SK-N-MC (cell line): Measurements from ENCODE around the gene GZF1.

Source experiments
- DNase-seq: peaks from one replicate; pipeline ENCODE4 v3.0.0-alpha.2; 2011; ENCODE audit warnings: low read depth, low spot score
- H3K27ac ChIP-seq: fragments of 200-600 bp; sonication (generic); 2 replicates; pipeline ENCODE4 v1.5.1; 2016; ENCODE audit warnings: mixed run types
- H3K36me3 ChIP-seq: fragments of 200-600 bp; sonication (generic); 2 replicates; pipeline ENCODE4 v1.6.1; 2017; ENCODE audit warnings: antibody characterized with exemption, low read length, mixed read lengths; ENCODE audit not compliant: insufficient read depth
- H3K4me3 ChIP-seq: fragments of 200-600 bp; sonication (generic); 2 replicates; pipeline ENCODE4 v1.5.1; 2016
- H3K9ac ChIP-seq: fragments of 200-600 bp; sonication (generic); 2 replicates; pipeline ENCODE4 v1.8.0; 2017; ENCODE audit warnings: mixed run types, mixed read lengths; ENCODE audit not compliant: insufficient read length
- H3K9me3 ChIP-seq: fragments of 200-600 bp; sonication (generic); 2 replicates; pipeline ENCODE4 v1.6.1; 2017; ENCODE audit warnings: low read depth, mild to moderate bottlenecking, antibody characterized with exemption, low read length, moderate library complexity, mixed read lengths
- EZH2 ChIP-seq: fragments of 200-600 bp; sonication (generic); IDR thresholded peaks from one replicate; pipeline ENCODE4 v1.6.1; 2017; ENCODE audit warnings: antibody characterized with exemption
- FOXP2 ChIP-seq: optimal IDR thresholded peaks from 2 replicates; pipeline ENCODE3; 2011; ENCODE audit warnings: mild to moderate bottlenecking, moderate library complexity; ENCODE audit not compliant: insufficient read depth; ENCODE audit errors: extremely low read length, control extremely low read depth
- POLR2AphosphoS5 ChIP-seq: IDR thresholded peaks from 2 replicates; pipeline ENCODE4 v1.6.1; 2012; ENCODE audit warnings: mild to moderate bottlenecking, low read depth, low read length, borderline replicate concordance

GZF1 gene

GRCh38 chr20:23386304-23387117, 24.5 kb downstream of the GZF1 start:
- Histone ChIP-seq H3K36me3 (peaks cover 61% of the 10 kb centered on the region), H3K9ac (no peak overlapping the region), H3K27ac (no peak overlapping the region), H3K4me3 (no peak overlapping the region), H3K9me3 (peaks cover 7% of the 10 kb centered on the region; the same call in 1 of the 2 replicates)
- TF ChIP-seq FOXP2 = no peak
- TF ChIP-seq POLR2AphosphoS5 = no peak
- TF ChIP-seq EZH2 = no peak
- no peak for DNase-seq

DNA sequence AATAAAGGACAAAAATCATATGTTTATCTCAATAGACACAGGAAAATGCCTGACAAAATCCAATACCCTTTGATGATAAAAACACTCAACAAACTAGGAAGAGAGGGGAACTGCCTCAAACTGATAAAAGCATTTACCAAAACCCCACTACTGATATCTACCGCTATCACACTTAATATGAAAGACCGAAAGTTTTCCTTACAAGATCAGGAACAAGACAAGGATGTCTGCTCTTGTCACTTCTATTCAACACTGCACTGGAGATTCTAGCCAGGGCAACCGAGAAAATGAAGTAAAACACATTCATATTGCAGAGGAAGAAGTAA, 25.1 kb downstream of the GZF1 start:
- TF ChIP-seq EZH2 (no peak), POLR2AphosphoS5 (no peak), FOXP2 (no peak)
- DNase-seq = no peak
- Histone ChIP-seq H3K9ac (no peak overlapping the region), H3K9me3 (peaks cover 7% of the 10 kb centered on the region; the same call in 1 of the 2 replicates), H3K4me3 (no peak overlapping the region), H3K36me3 (peaks cover 56% of the 10 kb centered on the region), H3K27ac (no peak overlapping the region)

GRCh38 chr20:23390091-23390774, 28.3 kb downstream of the GZF1 start:
- Histone ChIP-seq H3K9ac (no peak overlapping the region), H3K4me3 (no peak overlapping the region), H3K27ac (no peak overlapping the region), H3K36me3 (peaks cover 58% of the 10 kb centered on the region), H3K9me3 (no peaks in the 10 kb centered on the region)
- TF ChIP-seq POLR2AphosphoS5 (no peak), FOXP2 (no peak), EZH2 (no peak)
- DNase-seq = no peak

- Histone ChIP-seq H3K36me3 (peaks cover 58% of the 10 kb centered on the region), H3K27ac (no peak overlapping the region), H3K4me3 (no peak overlapping the region), H3K9ac (no peak overlapping the region), H3K9me3 (no peaks in the 10 kb centered on the region)
- DNase-seq = no peak
- TF ChIP-seq POLR2AphosphoS5 (no peak), EZH2 (no peak), FOXP2 (no peak)
Measured at GRCh38 chr20:23391707-23392310, 29.8 kb downstream of the GZF1 start.

DNA sequence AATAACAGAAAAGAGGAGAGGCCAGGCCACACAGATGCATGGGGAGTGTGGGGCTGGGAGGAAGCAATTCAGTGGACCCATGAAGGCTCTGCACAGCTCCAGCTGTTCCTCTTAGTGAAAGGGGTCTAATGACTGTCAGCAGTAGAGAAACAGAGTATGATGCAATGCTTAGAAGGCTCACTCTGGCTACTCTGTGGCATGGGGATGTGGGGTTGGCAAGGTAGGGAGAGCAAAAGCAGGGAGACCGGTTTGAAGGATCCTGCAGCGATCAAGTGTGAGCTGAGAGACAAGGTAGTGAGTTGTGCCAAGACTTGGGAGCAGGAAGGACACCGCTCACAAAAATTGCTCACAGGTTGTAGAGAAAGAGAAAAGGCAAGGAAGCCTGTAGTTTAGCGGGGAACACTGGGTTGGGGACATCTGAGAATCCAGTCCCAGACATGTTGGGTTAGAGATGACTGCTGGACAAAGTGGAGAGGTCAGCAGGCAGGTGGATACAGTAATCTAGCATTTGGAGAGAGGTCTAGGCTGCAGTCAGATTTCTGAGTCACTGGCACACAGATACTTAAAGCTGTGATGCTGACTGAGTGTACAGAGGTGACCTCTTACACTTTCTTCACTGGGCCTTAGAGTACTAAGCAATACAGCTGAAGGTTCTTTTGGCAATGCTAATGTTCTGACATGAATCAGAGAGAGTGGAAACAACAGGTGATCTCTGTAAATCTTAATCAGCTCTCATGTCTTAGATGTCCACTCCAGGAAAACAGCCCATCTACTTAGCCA, 32.2 kb downstream of the GZF1 start:
- H3K9me3 ChIP-seq = no peaks in the 10 kb centered on the region
- TF ChIP-seq FOXP2 (no peak), EZH2 (no peak), POLR2AphosphoS5 (no peak)
- H3K36me3 ChIP-seq = peaks cover 35% of the 10 kb centered on the region
- H3K4me3 ChIP-seq = no peak overlapping the region
- no peak overlapping the region for H3K27ac ChIP-seq
- no peak for DNase-seq
- no peak overlapping the region for H3K9ac ChIP-seq

DNA sequence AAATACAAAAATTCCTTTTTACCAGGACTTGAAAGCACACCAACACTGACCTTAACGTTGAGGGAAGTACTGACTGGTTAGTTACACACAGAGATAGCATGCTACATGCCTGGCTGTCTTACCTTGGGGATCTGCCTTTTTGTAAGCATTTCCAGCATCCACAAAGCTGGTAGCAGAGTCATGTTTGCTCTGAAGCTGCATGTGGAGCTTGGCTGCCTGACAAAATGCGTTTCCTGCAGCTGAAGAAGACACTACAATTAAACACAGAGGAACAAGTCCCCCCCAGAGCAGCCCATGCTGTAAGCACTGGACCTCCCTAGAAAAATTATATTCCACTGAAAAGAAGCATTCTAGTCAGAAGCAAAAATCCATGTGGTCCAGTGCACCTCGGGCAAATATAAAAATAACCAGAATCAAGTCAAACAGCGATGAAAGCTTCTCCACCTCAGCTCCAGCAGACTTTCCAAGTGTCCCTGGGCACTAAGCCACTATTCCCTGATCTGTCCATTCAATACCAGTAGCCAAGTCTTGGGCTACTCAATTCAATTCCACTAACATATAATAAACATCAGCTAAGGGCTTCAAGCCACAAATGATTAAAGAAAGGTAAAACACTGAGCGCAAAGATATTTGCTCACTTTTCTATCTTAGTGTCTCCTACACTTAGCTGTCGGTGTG, 35.1 kb downstream of the GZF1 start:
- H3K9me3 ChIP-seq = no peaks in the 10 kb centered on the region
- H3K4me3 ChIP-seq = no peak overlapping the region
- H3K36me3 ChIP-seq = peaks cover 24% of the 10 kb centered on the region
- TF ChIP-seq EZH2 (no peak), FOXP2 (no peak), POLR2AphosphoS5 (no peak)
- no peak overlapping the region for H3K9ac ChIP-seq
- DNase-seq = no peak
- H3K27ac ChIP-seq = no peak overlapping the region

DNA sequence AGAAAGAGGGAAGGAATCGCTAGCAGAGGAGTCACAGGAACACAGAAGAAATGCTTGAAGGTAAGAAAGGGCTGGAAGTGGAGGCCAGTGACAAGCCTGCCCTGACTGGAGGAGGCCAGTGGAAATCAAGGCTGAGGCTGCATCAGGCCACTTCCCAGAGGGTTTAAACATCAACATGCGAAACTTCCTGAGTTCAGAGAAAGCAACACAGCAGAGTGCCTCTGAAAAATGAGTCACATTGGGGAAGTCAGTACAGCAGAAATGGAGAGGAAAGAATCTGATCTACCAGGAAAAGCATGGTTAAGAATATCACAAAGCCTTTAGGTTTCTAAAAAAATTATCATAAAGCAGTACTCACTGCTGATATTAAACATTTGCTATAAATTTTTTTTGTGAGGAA, 36.0 kb downstream of the GZF1 start:
- no peak for DNase-seq
- no peak overlapping the region for H3K27ac ChIP-seq
- H3K9me3 ChIP-seq = no peaks in the 10 kb centered on the region
- H3K9ac ChIP-seq = no peak overlapping the region
- peaks cover 22% of the 10 kb centered on the region for H3K36me3 ChIP-seq
- no peak for TF ChIP-seq FOXP2
- TF ChIP-seq EZH2 = no peak
- TF ChIP-seq POLR2AphosphoS5 = no peak
- no peak overlapping the region for H3K4me3 ChIP-seq

- Histone ChIP-seq H3K4me3 (no peak overlapping the region), H3K36me3 (peaks cover 6% of the 10 kb centered on the region; the same call in 1 of the 2 replicates), H3K9ac (no peak overlapping the region), H3K9me3 (no peaks in the 10 kb centered on the region), H3K27ac (no peak overlapping the region)
- TF ChIP-seq FOXP2 (no peak), POLR2AphosphoS5 (no peak), EZH2 (no peak)
- DNase-seq = no peak
Measured at GRCh38 chr20:23399568-23400241, 37.7 kb downstream of the GZF1 start.
